Fibroblast of the aortic adventitia (primary cell): ENCODE data around the gene EML1. TPM values are rescaled to one million over a fixed set of nuclear protein-coding genes. Genes with fewer than 3 reads are reported as not detected.

Experiments
- DNase-seq: peaks from one replicate; pipeline ENCODE4 v3.0.0-alpha.2; 2010; ENCODE audit warnings: low read depth
- H3K4me3 ChIP-seq: 2 replicates; pipeline ENCODE4 v1.5.1; 2011; ENCODE audit warnings: low read depth, mild to moderate bottlenecking, control low read depth, low read length, moderate library complexity
- CTCF ChIP-seq: IDR thresholded peaks from 2 replicates; pipeline ENCODE4 v1.5.1; 2011; ENCODE audit warnings: mild to moderate bottlenecking, low read length, control low read depth, inconsistent platforms; ENCODE audit not compliant: insufficient read depth
- total RNA-seq: library from RNA; depleted of rRNA; stranded (reverse); fragments of >200 nt; gene quantifications from 2 replicates; pipeline ENCODE4 v1.2.3, GENCODE V29; 2012; ENCODE audit warnings: low replicate concordance

EML1 gene
- total RNA-seq, 1 donor, result 80.3 TPM

GRCh38 chr14:99755629-99756603, 37.3 kb upstream of the EML1 start:
- no peak overlapping the region for H3K4me3 ChIP-seq
- peak; percentile 90 for DNase-seq
- no peak for TF ChIP-seq CTCF

DNA sequence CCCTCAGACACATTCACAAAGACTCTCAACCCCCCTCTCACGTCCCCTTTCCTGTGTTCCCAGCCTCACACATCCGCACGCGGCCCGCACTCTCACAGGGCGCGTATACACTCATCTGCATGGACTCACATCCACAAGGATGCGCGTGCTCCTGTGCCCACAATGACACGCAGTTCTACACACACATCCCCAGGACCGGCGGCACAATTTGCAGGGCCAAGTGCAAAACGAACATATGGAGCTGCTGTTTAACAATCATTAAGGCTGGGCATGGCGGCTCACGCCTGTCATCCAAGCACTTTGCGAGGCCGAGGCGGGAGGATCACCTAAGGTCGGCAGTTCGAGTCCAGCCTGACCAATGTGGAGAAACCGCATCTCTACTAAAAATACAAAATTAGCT, 36.4 kb upstream of the EML1 start:
- no peak for DNase-seq
- TF ChIP-seq CTCF, result no peak
- no peak overlapping the region for H3K4me3 ChIP-seq

DNA sequence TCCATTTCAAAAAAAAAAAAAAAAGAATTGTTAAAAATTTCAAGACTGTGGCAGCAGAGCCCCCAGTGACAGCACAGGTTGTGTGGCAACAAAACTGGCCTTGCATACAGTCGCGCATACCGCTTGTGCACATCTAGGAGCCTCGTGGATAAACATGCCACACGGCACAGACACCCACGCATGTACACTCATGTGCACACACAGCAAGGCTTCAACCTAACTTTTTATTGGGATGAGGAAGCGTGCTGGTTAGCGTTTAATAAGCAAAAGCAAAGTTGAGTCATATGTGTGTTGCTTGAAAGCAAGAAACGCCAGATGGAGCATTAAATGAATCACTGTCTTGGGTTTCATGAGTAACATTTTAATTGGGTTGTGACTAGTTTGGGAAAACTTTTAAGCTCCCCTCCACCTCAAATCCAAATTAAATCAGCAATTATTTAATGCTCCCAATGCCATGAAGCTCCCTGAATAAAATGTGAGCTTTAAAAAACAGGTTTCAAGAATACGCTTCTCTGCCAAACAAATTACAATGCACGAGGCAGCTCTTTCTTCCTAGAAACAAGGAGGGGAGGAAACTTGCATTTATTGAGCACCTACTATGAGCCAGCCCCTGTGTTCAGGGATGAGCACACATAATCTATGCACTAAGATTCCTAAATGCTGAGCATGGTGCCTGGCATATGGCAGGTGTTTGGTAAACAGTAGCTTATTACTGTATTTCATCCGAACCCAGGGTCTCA, 35.7 kb upstream of the EML1 start:
- peak; percentile 90 for DNase-seq
- TF ChIP-seq CTCF, result no peak
- no peak overlapping the region for H3K4me3 ChIP-seq

DNA sequence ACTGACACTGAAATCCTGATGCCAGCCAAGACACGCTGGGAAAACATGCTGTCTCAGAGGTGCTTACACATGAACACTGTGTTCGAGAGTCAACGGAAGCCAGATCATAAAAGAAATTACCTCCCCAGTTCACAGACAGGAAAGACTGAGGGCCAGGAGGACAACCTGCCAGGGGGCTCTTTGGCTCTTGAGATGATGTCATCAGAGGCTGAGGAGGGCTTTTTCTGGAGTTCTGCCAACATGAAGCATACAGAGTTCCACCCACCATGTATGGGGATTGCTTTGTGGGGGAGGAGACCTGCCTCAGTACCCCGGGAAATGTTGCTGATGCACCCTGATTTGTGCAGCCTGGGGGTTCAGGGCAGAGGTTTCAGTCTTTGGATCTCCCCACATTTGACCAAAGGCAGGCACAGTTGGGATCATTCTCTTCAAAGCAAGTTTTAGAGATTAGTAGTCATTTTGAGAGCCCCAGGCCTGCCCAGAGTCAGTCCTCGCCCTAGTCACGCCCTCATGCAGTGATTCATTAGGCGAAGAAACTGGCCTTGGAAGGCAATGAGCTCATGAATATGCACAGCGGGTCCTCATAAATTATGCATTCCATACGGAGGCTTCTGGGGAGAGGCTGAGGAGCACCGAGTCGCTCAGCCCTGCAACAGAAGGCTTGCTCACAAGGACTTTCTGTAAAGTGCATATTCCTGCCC, 34.9 kb upstream of the EML1 start:
- peak; percentile 85 for DNase-seq
- TF ChIP-seq CTCF, result no peak
- no peak overlapping the region for H3K4me3 ChIP-seq

- TF ChIP-seq CTCF, result no peak
- DNase-seq, result no peak
- no peak overlapping the region for H3K4me3 ChIP-seq
Measured at GRCh38 chr14:99758872-99759545, 34.2 kb upstream of the EML1 start.

DNA sequence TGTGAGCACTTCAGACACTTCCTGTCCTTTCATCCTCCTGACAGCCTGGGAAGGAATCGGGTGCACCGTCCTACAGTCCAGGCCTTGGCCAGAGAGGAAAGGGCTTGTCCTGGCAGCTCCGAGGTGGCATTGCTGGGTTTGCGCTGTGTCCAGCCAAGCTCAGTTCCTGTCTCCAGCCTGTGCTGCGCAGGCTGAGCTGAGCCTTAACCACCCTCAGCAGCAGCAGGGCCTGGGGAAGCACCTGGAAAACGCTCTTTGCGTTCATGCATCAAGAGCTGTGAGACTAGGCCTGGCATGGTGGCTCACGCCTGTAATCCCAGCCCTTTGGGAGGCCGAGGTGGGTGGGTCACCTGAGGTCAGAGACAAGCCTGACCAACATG, 33.7 kb upstream of the EML1 start:
- no peak for DNase-seq
- no peak for TF ChIP-seq CTCF
- H3K4me3 ChIP-seq, result no peak overlapping the region
